8988T (cell line): ENCODE data around the gene ZNF629.

Source experiments
- DNase-seq: peaks from one replicate; pipeline ENCODE4 v3.0.0; 2011

The ZNF629 gene

GRCh38 chr16:30766206-30766932 is 20.6 kb downstream of the ZNF629 start:
- DNase-seq: no peak

- DNase-seq: no peak
Observed at GRCh38 chr16:30764816-30765465, 22.1 kb downstream of the ZNF629 start.

GRCh38 chr16:30764086-30764485 is 22.9 kb downstream of the ZNF629 start:
- no peak for DNase-seq

- no peak for DNase-seq
Observed at GRCh38 chr16:30762991-30763725, 23.8 kb downstream of the ZNF629 start.

GRCh38 chr16:30761928-30762902 is 24.8 kb downstream of the ZNF629 start, which contains the start of the genes CFAP119 and RNF40:
TSS of gene CFAP119 (minus strand) at chr16:30762062. CDS start at chr16:30761748, 314 bp downstream.
TSS of gene RNF40 (plus strand) at chr16:30762322. CDS start at chr16:30762546, 224 bp downstream.
- DNase-seq: peak; percentile 91

- DNase-seq: no peak
Observed at GRCh38 chr16:30761427-30761927, 25.5 kb downstream of the ZNF629 start.

- DNase-seq: no peak
Observed at GRCh38 chr16:30760577-30761426, 26.2 kb downstream of the ZNF629 start.

GRCh38 chr16:30760001-30760559 is 26.9 kb downstream of the ZNF629 start:
- DNase-seq: no peak

GRCh38 chr16:30758988-30759491 is 28.0 kb downstream of the ZNF629 start:
- no peak for DNase-seq

GRCh38 chr16:30757316-30757715 is 29.7 kb downstream of the ZNF629 start:
- DNase-seq: no peak

- no peak for DNase-seq
Observed at GRCh38 chr16:30756781-30757100, 30.3 kb downstream of the ZNF629 start.

GRCh38 chr16:30755955-30756780 is 30.8 kb downstream of the ZNF629 start:
- no peak for DNase-seq

GRCh38 chr16:30753596-30753995 is 33.4 kb downstream of the ZNF629 start:
- no peak for DNase-seq

- DNase-seq: no peak
Observed at GRCh38 chr16:30750876-30751465, 36.0 kb downstream of the ZNF629 start.

- no peak for DNase-seq
Observed at GRCh38 chr16:30750201-30750600, 36.8 kb downstream of the ZNF629 start.

- DNase-seq: no peak
Observed at GRCh38 chr16:30748634-30749445, 38.2 kb downstream of the ZNF629 start.

- peak; percentile 61 for DNase-seq
Observed at GRCh38 chr16:30747799-30748633, 39.0 kb downstream of the ZNF629 start, which contains the start of gene PHKG2. TSS of gene PHKG2 (plus strand) at chr16:30748425. CDS start at chr16:30748821, 396 bp downstream.
